BLaER1 treated with 17β-estradiol and CSF1 and Interleukin-3, amounts not matched to agents 10 nM and 100 nM (cell line): ENCODE measurements around the gene LNP1.

Source experiments
- H3K27ac ChIP-seq, 11 experiments: shearing (Covaris generic); formaldehyde crosslinking; 2 replicates each; pipeline ENCODE4 v1.8.1; 2022
- H3K27me3 ChIP-seq, 11 experiments: shearing (Covaris generic); formaldehyde crosslinking; 2 replicates each; pipeline ENCODE4 v1.8.1; 2022
- H3K36me3 ChIP-seq, 11 experiments: shearing (Covaris generic); formaldehyde crosslinking; 2 replicates each; pipeline ENCODE4 v1.8.1; 2022
- H3K4me1 ChIP-seq, 10 experiments: shearing (Covaris generic); formaldehyde crosslinking; 2 replicates each; pipeline ENCODE4 v1.8.1; 2022
- H3K4me2 ChIP-seq, 11 experiments: shearing (Covaris generic); formaldehyde crosslinking; 2 replicates each; pipeline ENCODE4 v1.8.1; 2022
- H3K4me3 ChIP-seq, 10 experiments: shearing (Covaris generic); formaldehyde crosslinking; 2 replicates each; pipeline ENCODE4 v1.8.1; 2022
- H3K9ac ChIP-seq, 11 experiments: shearing (Covaris generic); formaldehyde crosslinking; 2 replicates each; pipeline ENCODE4 v1.8.1; 2022
- H3K9me3 ChIP-seq, 11 experiments: shearing (Covaris generic); formaldehyde crosslinking; replicated peaks in 1 of 11; 2 replicates each; pipeline ENCODE4 v1.8.1; 2022
- H4K20me1 ChIP-seq, 11 experiments: shearing (Covaris generic); formaldehyde crosslinking; 2 replicates each; pipeline ENCODE4 v1.8.1; 2022
- Cebpa-rat ChIP-seq, 11 experiments: shearing (Covaris generic); IDR thresholded peaks; 2 replicates each; pipeline ENCODE4 v1.8.1; 2022

LNP1 gene

DNA sequence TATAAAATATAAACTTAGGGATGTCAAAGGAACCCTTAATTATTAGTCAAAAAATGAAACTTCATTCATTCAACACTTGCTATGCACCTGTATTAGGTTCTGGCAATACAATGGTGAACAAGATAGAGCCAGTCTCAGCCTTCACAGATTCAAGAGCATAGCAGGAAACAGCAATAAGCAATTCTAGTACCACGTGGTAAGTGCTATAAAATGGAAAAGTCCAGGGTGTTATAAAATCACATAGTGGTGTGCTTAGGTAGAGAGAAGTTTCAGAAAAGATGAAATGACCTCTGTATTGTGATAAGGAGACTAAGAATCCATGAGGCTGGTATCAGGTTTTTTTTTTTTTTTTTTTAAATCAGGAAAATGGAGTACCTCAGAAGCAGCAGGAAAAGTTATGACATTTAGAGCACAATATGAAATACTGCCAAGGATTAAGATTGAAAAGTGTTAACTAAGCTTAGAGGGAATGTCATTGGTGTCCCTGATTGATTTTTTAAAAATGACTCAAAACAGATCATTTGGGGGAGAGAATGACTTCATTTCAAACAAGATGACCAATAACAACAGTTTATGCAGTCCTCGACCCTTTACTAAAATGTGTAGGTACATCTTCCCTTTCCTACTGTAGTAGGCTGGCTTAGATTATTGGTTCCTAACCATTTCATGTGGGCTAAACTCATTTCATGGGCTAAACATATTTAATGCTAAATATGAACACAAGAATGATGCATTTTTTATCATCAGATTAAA is 5.5 kb upstream of the LNP1 start:
- no peak overlapping the region for H3K4me3 ChIP-seq
- no peak for TF ChIP-seq Cebpa-rat (IDR thresholded peaks at IDR 0.05)

DNA sequence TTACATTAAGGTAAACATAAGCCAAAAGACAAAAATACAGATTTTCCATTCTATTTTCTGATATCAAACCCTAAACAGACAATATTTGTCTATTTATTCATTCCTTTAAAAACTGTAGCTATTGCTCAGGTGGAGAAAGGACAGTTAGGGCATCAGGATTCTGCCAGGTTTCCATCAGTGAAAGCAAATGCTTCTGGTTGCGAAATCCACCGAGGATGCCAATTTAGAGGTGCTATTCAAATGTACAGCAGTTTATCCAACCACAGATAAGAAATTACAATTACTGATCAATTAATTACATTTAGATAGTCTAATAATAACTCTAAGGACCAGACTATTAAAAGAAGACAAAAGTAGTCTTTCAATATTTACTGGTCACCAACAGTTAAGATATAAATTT is 4.4 kb upstream of the LNP1 start:
- Histone ChIP-seq H3K4me2 (0 out of 22 replicates have a peak overlapping the region, but pooled peaks of 1 of the 11 experiments have one; percentile 8), H4K20me1 (peaks cover 10 to 86% (median 67%) of the 10 kb centered on the region in 11 experiments; a peak in 20 of 22 replicates)

More for the DNA sequence above, 5.5 kb upstream of the LNP1 start:
- H3K27ac ChIP-seq, result no peak overlapping the region
- H4K20me1 ChIP-seq, result peaks cover 10 to 94% (median 67%) of the 10 kb centered on the region in 11 experiments; a peak in 20 of 22 replicates
- no peaks in the 10 kb centered on the region for H3K27me3 ChIP-seq
- peaks cover 4 to 31% (median 17%) of the 10 kb centered on the region in 11 experiments; a peak in 19 of 22 replicates for H3K9me3 ChIP-seq
- H3K4me2 ChIP-seq, result no peak overlapping the region
- no peak overlapping the region for H3K9ac ChIP-seq
- peaks cover 22 to 37% (median 25%) of the 10 kb centered on the region in 10 experiments for H3K4me1 ChIP-seq
- peaks cover 14 to 67% (median 55%) of the 10 kb centered on the region in 11 experiments for H3K36me3 ChIP-seq

DNA sequence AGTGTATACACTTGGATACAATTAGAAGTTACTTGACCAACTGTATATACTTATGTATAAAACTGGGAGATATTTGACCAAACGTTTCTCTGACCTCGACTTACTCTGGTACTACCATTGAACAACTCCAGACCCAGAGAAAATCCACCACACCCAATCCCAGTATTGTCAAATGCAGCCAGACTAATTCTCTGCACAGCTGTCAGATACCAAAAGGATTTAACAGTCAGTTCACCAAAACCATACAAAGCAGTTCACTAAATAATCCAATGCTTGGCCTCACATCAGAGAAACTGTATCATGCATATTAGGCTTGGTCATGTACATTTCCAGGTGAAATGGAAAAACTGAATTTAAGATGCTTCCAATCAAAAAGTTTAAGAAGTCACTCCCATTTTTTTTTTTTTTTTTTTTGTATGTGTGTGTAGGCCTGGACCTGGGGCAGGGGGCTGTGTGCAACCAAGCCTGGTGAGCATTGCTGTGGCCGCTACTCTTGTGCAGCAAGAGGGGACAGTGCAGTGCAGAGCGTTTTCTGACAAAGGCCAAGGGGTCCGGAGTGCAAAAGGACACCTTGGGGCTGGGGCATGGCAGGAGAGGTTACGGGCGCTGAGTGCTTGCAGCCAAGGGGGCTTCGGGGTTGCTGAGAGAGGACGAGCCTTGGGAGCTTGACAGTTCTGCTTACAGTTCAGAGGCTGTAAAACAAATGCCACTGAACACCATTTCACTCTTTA is 1.8 kb upstream of the LNP1 start:
- H3K36me3 ChIP-seq, result peaks cover 0 to 33% (median 23%) of the 10 kb centered on the region in 11 experiments; a peak in 21 of 22 replicates
- peak overlapping the region; percentile 87 to 99 (median 98) for H3K4me2 ChIP-seq
- H3K9me3 ChIP-seq, result peaks cover 0 to 15% (median 4%) of the 10 kb centered on the region in 11 experiments; a peak in 7 of 22 replicates
- H3K27ac ChIP-seq, result peak overlapping the region; percentile 66 to 97 (median 88); a peak in 20 of 22 replicates
- H3K9ac ChIP-seq, result peak overlapping the region; percentile 85 to 92 (median 90)
- H3K4me1 ChIP-seq, result peaks cover 41 to 56% (median 46%) of the 10 kb centered on the region in 10 experiments
- TF ChIP-seq Cebpa-rat (IDR thresholded peaks at IDR 0.05), result no peak
- H3K27me3 ChIP-seq, result no peaks in the 10 kb centered on the region
- H4K20me1 ChIP-seq, result peaks cover 10 to 61% (median 48%) of the 10 kb centered on the region in 11 experiments; a peak in 20 of 22 replicates
- peak overlapping the region; percentile 81 to 97 (median 92) for H3K4me3 ChIP-seq

More for the DNA sequence above, 4.4 kb upstream of the LNP1 start:
- H3K27ac ChIP-seq, result no peak overlapping the region
- H3K27me3 ChIP-seq, result no peaks in the 10 kb centered on the region
- TF ChIP-seq Cebpa-rat (IDR thresholded peaks at IDR 0.05), result peak in 3 of 11 experiments; percentile 33 to 63 (median 52); a peak in 5 of 22 replicates
- H3K4me1 ChIP-seq, result peaks cover 25 to 37% (median 27%) of the 10 kb centered on the region in 10 experiments
- no peak overlapping the region for H3K9ac ChIP-seq
- H3K36me3 ChIP-seq, result peaks cover 7 to 56% (median 44%) of the 10 kb centered on the region in 11 experiments
- H3K4me3 ChIP-seq, result no peak overlapping the region
- peaks cover 0 to 20% (median 6%) of the 10 kb centered on the region in 11 experiments; a peak in 14 of 22 replicates for H3K9me3 ChIP-seq

DNA sequence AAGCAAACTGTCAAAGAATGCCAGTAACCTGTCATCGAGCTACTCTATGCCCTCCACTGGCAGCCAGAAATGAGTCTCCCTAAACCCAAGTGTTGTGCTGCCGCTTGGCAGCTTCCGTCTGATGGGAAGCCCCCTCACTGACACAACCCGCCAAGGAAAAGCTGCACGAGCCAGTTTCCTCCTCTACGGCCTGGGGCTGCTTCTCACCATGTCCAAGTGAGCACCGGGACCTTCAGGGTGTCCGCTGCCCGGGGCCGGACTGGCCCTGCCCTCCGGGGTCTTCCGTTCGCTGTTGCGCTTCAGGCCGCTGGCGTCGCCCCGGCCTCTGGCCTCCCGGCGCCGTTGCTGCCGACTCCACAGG is 940 bp upstream of the LNP1 start:
- peak overlapping the region; percentile 87 to 99 (median 98) for H3K4me2 ChIP-seq
- peaks cover 0 to 15% (median 6%) of the 10 kb centered on the region in 11 experiments; a peak in 9 of 22 replicates for H3K9me3 ChIP-seq
- H3K27me3 ChIP-seq, result no peaks in the 10 kb centered on the region
- no peak for TF ChIP-seq Cebpa-rat (IDR thresholded peaks at IDR 0.05)
- H3K4me3 ChIP-seq, result peak overlapping the region; percentile 81 to 97 (median 92)
- peaks cover 41 to 56% (median 46%) of the 10 kb centered on the region in 10 experiments for H3K4me1 ChIP-seq
- H4K20me1 ChIP-seq, result peaks cover 8 to 52% (median 46%) of the 10 kb centered on the region in 11 experiments; a peak in 20 of 22 replicates
- H3K9ac ChIP-seq, result peak overlapping the region; percentile 85 to 92 (median 90)
- peaks cover 0 to 24% (median 14%) of the 10 kb centered on the region in 11 experiments; a peak in 16 of 22 replicates for H3K36me3 ChIP-seq
- peak overlapping the region; percentile 66 to 97 (median 88) for H3K27ac ChIP-seq

DNA sequence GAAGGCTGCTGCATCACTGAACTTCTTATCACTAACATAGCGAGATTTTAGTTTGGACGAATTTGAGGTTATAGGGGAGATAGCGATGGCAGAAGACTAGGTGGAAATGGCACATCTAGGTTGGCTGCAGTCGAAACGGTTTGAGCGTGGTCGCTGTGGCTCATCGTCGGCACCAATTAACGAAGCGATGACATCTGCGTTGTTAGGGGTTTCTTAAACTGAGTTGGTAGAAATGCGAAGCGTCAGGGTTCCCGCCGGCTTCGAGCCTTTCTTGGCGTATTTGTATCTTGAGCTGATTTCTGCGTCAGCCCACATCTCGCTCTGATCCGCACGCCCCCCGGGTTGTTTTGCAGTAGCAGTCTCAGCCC is 319 bp downstream of the LNP1 start:
- no peak for TF ChIP-seq Cebpa-rat (IDR thresholded peaks at IDR 0.05)
- peak overlapping the region; percentile 85 to 92 (median 90) for H3K9ac ChIP-seq
- H3K27me3 ChIP-seq, result no peaks in the 10 kb centered on the region
- peaks cover 0 to 15% (median 8%) of the 10 kb centered on the region in 11 experiments; a peak in 9 of 22 replicates for H3K36me3 ChIP-seq
- H3K27ac ChIP-seq, result peak overlapping the region; percentile 66 to 97 (median 88); a peak in 21 of 22 replicates
- H4K20me1 ChIP-seq, result peaks cover 0 to 39% (median 36%) of the 10 kb centered on the region in 11 experiments; a peak in 19 of 22 replicates
- H3K9me3 ChIP-seq, result peaks cover 2 to 28% (median 14%) of the 10 kb centered on the region in 11 experiments; a peak in 20 of 22 replicates
- peaks cover 41 to 51% (median 46%) of the 10 kb centered on the region in 10 experiments for H3K4me1 ChIP-seq
- peak overlapping the region; percentile 81 to 97 (median 92) for H3K4me3 ChIP-seq
- H3K4me2 ChIP-seq, result peak overlapping the region; percentile 81 to 98 (median 96)

DNA sequence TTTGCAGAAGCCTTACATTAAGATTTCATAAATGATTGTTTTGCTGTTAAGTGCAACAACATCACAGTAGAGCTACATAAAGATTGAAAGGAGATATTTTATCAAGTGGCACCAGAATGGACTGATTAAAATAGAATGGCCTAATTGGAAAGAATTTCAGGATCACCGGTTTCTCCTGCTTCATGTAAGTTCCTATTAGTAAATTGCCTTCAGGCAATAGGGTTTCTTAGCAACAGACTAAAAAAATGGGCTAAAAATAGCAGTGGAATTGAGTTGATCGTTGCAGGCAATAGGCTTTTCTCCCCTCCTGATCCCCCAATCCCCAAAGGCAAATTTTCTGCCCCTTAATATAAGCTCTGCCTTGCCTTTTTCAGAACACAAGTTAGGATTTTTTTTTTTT is 917 bp downstream of the LNP1 start:
- no peak for TF ChIP-seq Cebpa-rat (IDR thresholded peaks at IDR 0.05)
- Histone ChIP-seq H3K9ac (peak overlapping the region; percentile 85 to 92 (median 90); a peak in 18 of 22 replicates), H3K4me3 (peak overlapping the region; percentile 81 to 97 (median 92)), H3K9me3 (peaks cover 8 to 34% (median 20%) of the 10 kb centered on the region in 11 experiments), H3K4me2 (peak overlapping the region; percentile 81 to 98 (median 96)), H4K20me1 (peaks cover 0 to 33% (median 30%) of the 10 kb centered on the region in 11 experiments; a peak in 19 of 22 replicates), H3K27me3 (no peaks in the 10 kb centered on the region), H3K36me3 (peaks cover 0 to 14% (median 5%) of the 10 kb centered on the region in 11 experiments; a peak in 9 of 22 replicates), H3K27ac (peak overlapping the region in 8 of 11 experiments; percentile 79 to 97 (median 88); a peak in 12 of 22 replicates), H3K4me1 (peaks cover 41 to 51% (median 45%) of the 10 kb centered on the region in 10 experiments)

DNA sequence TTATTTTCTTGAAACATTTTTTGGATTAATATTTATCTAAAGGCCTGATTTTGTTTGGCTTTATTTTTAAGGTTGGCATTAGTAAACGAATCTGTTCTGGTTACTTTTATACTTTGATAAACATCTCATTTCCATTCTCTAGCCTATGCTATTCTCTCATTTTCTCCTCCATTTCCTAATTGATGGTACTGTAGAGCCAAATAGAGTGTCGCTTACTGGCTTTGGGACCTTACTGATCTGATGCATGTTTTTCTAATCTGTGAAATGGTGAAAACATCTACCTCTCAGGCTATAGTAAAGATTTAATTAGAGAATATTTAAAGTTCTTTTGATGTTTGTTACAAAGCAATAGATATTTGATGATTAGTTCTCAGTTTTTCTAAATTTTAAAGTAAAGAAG is 1.6 kb downstream of the LNP1 start:
- no peak for TF ChIP-seq Cebpa-rat (IDR thresholded peaks at IDR 0.05)
- H3K4me3 ChIP-seq, result peak overlapping the region; percentile 81 to 97 (median 92); a peak in 10 of 20 replicates
- H4K20me1 ChIP-seq, result peaks cover 0 to 27% (median 24%) of the 10 kb centered on the region in 11 experiments; a peak in 19 of 22 replicates
- H3K27ac ChIP-seq, result 0 out of 22 replicates have a peak overlapping the region, but pooled peaks of 1 of the 11 experiments have one; percentile 92
- H3K9me3 ChIP-seq, result peaks cover 15 to 40% (median 27%) of the 10 kb centered on the region in 11 experiments
- H3K4me1 ChIP-seq, result peaks cover 37 to 46% (median 41%) of the 10 kb centered on the region in 10 experiments
- peak overlapping the region; percentile 81 to 98 (median 96); a peak in 21 of 22 replicates for H3K4me2 ChIP-seq
- H3K27me3 ChIP-seq, result no peaks in the 10 kb centered on the region
- peak overlapping the region in 5 of 11 experiments; percentile 88 to 92 (median 90); a peak in 6 of 22 replicates for H3K9ac ChIP-seq
- peaks cover 0 to 14% (median 3%) of the 10 kb centered on the region in 11 experiments; a peak in 9 of 22 replicates for H3K36me3 ChIP-seq
